SK-N-SH treated with all-trans-retinoic acid at 6 μM for 48 hours (cell line): ENCODE measurements around the gene RAB7B.

Experiments used
- ARNTL ChIP-seq: fragments of 450-650 bp; formaldehyde crosslinking; IDR thresholded peaks from 2 replicates; pipeline ENCODE4 v1.5.0; 2020; ENCODE audit warnings: low read depth, mild to moderate bottlenecking, moderate library complexity, borderline replicate concordance
- ESRRG ChIP-seq: fragments of 250-450 bp; sonication (Bioruptor Pico); IDR thresholded peaks from 2 replicates; pipeline ENCODE4 v1.6.1; 2021; ENCODE audit warnings: mild to moderate bottlenecking
- OSR1 ChIP-seq: fragments of 250-450 bp; sonication (Bioruptor Pico); IDR thresholded peaks from 2 replicates; pipeline ENCODE4 v1.8.0; 2022; ENCODE audit warnings: moderate library complexity, mild to moderate bottlenecking, inconsistent platforms
- RARB ChIP-seq: fragments of 250-450 bp; sonication (Bioruptor Pico); IDR thresholded peaks from 2 replicates; pipeline ENCODE4 v1.8.0; 2021; ENCODE audit warnings: mild to moderate bottlenecking, moderate library complexity
- TOX ChIP-seq: fragments of 250-450 bp; sonication (Bioruptor Pico); IDR thresholded peaks from 2 replicates; pipeline ENCODE4 v1.8.0; 2021; ENCODE audit warnings: mild to moderate bottlenecking, moderate library complexity, borderline replicate concordance
- TSHZ2 ChIP-seq: fragments of 250-450 bp; sonication (Bioruptor Pico); IDR thresholded peaks from 2 replicates; pipeline ENCODE4 v1.5.0; 2020; ENCODE audit warnings: mild to moderate bottlenecking, moderate library complexity
- ZC3H10 ChIP-seq: fragments of 250-450 bp; sonication (Bioruptor Pico); IDR thresholded peaks from 2 replicates; pipeline ENCODE4 v1.5.1; 2021; ENCODE audit warnings: mild to moderate bottlenecking, moderate library complexity
- ZFP30 ChIP-seq: fragments of 450-650 bp; formaldehyde crosslinking; IDR thresholded peaks from 2 replicates; pipeline ENCODE4 v1.5.0; 2022; ENCODE audit warnings: mild to moderate bottlenecking, moderate library complexity
- ZNF565 ChIP-seq: fragments of 450-650 bp; formaldehyde crosslinking; conservative IDR thresholded peaks from 2 replicates; pipeline ENCODE4 v1.5.0; 2020; ENCODE audit warnings: low read depth, mild to moderate bottlenecking, moderate library complexity
- ZNF70 ChIP-seq: fragments of 450-650 bp; formaldehyde crosslinking; IDR thresholded peaks from 2 replicates; pipeline ENCODE4 v1.5.0; 2020; ENCODE audit warnings: mild to moderate bottlenecking, moderate library complexity
- TF ChIP-seq, protein P1 (sequence below): fragments of 250-450 bp; sonication (Bioruptor Pico); IDR thresholded peaks from 2 replicates; pipeline ENCODE4 v1.8.0; 2020; ENCODE audit warnings: mild to moderate bottlenecking, moderate library complexity, borderline replicate concordance

DNA sequence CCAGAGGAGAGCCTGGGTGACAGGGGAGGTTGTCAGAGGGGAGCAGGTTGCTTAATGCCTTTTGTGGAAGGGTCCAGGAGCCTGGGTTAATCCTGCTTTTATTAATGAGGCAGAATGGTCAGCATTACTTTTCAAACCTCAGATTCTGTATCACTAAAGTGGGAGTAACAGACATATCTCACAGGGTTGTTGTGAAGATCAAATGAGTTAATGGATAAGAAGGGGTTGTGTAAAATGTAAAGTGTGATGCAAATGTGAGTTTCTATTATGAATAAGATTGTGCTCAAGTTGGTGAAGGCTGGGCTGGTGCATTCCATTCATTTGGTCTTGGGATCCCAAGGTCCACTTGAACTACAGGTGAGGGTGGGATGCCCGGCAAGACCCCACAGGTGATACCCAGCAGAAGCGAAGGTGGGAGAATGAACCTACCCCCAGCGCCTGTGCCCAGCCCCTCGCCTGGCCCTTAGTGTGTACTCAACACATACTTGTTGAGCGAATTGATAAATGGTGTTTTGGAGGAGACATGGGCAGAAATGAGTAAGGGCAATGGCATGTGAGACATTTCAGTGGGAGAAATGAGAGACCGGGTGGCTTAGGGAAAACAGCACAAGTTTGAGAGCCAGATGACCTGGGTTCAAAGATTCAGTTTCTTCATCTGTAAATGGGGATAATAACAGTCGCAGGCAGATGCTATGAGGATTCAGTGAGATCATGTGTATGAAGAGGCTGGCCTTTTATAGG, 66.2 kb downstream of the RAB7B start:
- TF ChIP-seq, protein P1, sequence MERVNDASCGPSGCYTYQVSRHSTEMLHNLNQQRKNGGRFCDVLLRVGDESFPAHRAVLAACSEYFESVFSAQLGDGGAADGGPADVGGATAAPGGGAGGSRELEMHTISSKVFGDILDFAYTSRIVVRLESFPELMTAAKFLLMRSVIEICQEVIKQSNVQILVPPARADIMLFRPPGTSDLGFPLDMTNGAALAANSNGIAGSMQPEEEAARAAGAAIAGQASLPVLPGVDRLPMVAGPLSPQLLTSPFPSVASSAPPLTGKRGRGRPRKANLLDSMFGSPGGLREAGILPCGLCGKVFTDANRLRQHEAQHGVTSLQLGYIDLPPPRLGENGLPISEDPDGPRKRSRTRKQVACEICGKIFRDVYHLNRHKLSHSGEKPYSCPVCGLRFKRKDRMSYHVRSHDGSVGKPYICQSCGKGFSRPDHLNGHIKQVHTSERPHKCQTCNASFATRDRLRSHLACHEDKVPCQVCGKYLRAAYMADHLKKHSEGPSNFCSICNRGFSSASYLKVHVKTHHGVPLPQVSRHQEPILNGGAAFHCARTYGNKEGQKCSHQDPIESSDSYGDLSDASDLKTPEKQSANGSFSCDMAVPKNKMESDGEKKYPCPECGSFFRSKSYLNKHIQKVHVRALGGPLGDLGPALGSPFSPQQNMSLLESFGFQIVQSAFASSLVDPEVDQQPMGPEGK (CRISPR knock-in tag): no peak
- no peak for TF ChIP-seq TSHZ2 (CRISPR knock-in tag)
- TF ChIP-seq ZNF565 (CRISPR knock-in tag): no peak
- TF ChIP-seq RARB (CRISPR knock-in tag): no peak
- TF ChIP-seq ZFP30 (CRISPR knock-in tag): no peak
- no peak for TF ChIP-seq ZNF70 (CRISPR knock-in tag)
- no peak for TF ChIP-seq OSR1 (CRISPR knock-in tag)
- TF ChIP-seq ESRRG (CRISPR knock-in tag): no peak
- no peak for TF ChIP-seq ZC3H10 (CRISPR knock-in tag)
- TF ChIP-seq TOX (CRISPR knock-in tag): no peak
- TF ChIP-seq ARNTL (CRISPR knock-in tag): no peak
